Upper lobe of right lung (tissue), 1 donor: Measurements from ENCODE around the gene FCHO2. TPM values are rescaled to one million over a fixed set of nuclear protein-coding genes. Genes with fewer than 3 reads are reported as not detected.
"Not testable (repeated sequence)": the region's sequence is repeated elsewhere in the genome, so short reads cannot be mapped to it uniquely, and the experiment has no call there.

Experiments used
- ATAC-seq: fragments of 200-7000 bp; cut with Tn5 transposase; one replicate; pipeline ENCODE4 v1.9.1; 2020; ENCODE audit warnings: mild to moderate bottlenecking, moderate library complexity
- DNase-seq: peaks from one replicate; pipeline ENCODE4 v3.0.0-alpha.2; 2020
- H3K27ac ChIP-seq: fragments of 200-600 bp; one replicate; pipeline ENCODE4 v1.8.0; 2022
- H3K27me3 ChIP-seq: fragments of 200-600 bp; one replicate; pipeline ENCODE4 v1.8.0; 2022; ENCODE audit warnings: mild to moderate bottlenecking
- H3K36me3 ChIP-seq: fragments of 200-600 bp; one replicate; pipeline ENCODE4 v1.8.0; 2022
- H3K4me1 ChIP-seq: fragments of 200-600 bp; one replicate; pipeline ENCODE4 v1.8.0; 2022
- H3K4me3 ChIP-seq: fragments of 200-600 bp; one replicate; pipeline ENCODE4 v1.8.0; 2022; ENCODE audit warnings: mild to moderate bottlenecking
- H3K9me3 ChIP-seq: fragments of 200-600 bp; one replicate; pipeline ENCODE4 v1.8.0; 2022
- intact Hi-C: fragments of 100-400 bp; cut with DNase I; formaldehyde crosslinking; loops from one replicate; pipeline ENCODE4 v1.11.0; 2022
- total RNA-seq: library from RNA; stranded (reverse); fragmentation: NEBNext Ultra II Directional; extraction: Animal tissue kit (Norgen Biotek cat#: 25700); gene quantifications from one replicate; pipeline ENCODE4 v1.2.1, GENCODE V29; 2021
- TF ChIP-seq, protein P1 (sequence below): fragments of 200-600 bp; IDR thresholded peaks from one replicate; pipeline ENCODE4 v1.8.0; 2022; ENCODE audit warnings: antibody characterized with exemption
- donor health status: DM: no; HTN: yes; CAD: no; lungs with severe emphysema.

Gene FCHO2
- total RNA-seq, 1 donor from 2014 or later, result 83.9 TPM

DNA sequence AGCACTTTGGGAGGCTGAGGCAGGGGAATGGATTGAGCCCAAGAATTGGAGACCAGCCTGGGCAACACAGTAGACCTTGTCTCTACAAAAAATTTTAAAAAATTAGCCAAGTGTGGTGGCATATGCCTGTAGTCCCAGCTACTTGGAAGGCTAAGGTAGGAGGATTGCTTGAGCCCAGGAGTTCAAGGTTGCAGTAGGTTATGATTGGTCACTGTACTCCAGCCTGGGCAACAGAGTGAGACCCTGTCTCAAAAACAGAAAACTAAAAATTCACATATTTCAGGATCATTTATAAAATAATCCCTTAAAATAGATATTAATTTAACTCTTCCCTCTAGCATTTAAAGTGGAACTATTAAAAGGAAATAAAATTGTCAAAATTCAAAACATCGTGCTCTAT, 3.4 kb downstream of the FCHO2 start:
- no peak for DNase-seq
- H3K9me3 ChIP-seq, result no peaks in the 10 kb centered on the region
- no peak overlapping the region for H3K4me3 ChIP-seq
- no peaks in the 10 kb centered on the region for H3K27me3 ChIP-seq
- H3K27ac ChIP-seq, result no peak overlapping the region
- TF ChIP-seq, protein P1, sequence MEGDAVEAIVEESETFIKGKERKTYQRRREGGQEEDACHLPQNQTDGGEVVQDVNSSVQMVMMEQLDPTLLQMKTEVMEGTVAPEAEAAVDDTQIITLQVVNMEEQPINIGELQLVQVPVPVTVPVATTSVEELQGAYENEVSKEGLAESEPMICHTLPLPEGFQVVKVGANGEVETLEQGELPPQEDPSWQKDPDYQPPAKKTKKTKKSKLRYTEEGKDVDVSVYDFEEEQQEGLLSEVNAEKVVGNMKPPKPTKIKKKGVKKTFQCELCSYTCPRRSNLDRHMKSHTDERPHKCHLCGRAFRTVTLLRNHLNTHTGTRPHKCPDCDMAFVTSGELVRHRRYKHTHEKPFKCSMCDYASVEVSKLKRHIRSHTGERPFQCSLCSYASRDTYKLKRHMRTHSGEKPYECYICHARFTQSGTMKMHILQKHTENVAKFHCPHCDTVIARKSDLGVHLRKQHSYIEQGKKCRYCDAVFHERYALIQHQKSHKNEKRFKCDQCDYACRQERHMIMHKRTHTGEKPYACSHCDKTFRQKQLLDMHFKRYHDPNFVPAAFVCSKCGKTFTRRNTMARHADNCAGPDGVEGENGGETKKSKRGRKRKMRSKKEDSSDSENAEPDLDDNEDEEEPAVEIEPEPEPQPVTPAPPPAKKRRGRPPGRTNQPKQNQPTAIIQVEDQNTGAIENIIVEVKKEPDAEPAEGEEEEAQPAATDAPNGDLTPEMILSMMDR, result no peak
- peaks cover 19% of the 10 kb centered on the region for H3K4me1 ChIP-seq
- intact Hi-C loops, result no loop called here
- ATAC-seq, result no peak
- no peaks in the 10 kb centered on the region for H3K36me3 ChIP-seq

DNA sequence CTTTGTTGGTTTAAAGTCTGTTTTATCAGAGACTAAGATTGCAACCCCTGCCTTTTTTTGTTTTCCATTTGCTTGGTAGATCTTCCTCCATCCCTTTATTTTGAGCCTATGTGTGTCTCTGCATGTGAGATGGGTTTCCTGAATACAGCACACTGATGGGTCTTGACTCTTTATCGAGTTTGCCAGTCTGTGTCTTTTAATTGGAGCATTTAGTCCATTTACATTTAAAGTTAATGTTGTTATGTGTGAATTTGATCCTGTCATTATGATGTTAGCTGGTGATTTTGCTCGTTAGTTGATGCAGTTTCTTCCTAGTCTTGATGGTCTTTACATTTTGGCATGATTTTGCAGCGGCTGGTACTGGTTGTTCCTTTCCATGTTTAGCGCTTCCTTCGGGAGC, 18.6 kb downstream of the FCHO2 start:
- DNase-seq, H3K4me3 ChIP-seq, ATAC-seq, H3K36me3 ChIP-seq, H3K4me1 ChIP-seq, H3K9me3 ChIP-seq, H3K27ac ChIP-seq, intact Hi-C loops, H3K27me3 ChIP-seq: not testable (repeated sequence)

DNA sequence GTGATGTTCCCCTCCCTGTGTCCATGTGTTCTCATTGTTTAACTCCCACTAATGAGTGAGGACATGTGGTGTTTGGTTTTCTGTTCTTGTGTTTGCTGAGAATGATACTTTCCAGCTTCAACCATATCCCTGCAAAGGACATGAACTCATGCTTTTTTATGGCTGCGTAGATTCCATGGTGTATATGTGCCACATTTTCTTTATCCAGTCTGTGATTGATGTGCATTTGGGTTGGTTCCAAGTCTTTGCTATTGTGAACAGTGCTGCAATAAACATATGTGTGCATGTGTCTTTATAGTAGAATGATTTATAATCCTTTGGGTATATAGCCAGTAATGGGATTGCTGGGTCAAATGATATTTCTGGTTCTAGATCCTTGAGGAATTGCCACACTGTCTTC, 21.0 kb downstream of the FCHO2 start:
- H3K36me3 ChIP-seq, H3K27me3 ChIP-seq, intact Hi-C loops, H3K4me3 ChIP-seq, H3K9me3 ChIP-seq, ATAC-seq, H3K4me1 ChIP-seq, H3K27ac ChIP-seq, DNase-seq: not testable (repeated sequence)

DNA sequence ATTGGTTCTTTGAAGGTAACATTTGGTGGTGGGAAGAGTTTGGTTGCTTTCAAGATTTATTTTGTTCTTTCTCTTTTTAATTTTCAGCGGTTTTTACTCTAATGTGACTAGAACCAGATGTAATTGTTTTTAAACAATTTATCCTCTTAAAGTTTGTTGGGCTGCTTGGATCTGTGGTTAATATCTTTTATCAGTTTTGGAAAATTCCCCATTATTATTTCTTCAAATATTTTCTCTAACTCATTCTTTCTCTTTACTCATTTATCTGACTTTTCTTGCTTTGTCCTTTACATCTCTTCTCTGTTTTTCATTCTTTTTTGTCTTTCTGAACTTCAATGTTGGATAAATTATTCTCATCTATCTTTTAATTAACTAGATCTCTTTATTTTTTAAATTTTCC, 29.9 kb downstream of the FCHO2 start:
- ATAC-seq, result no peak

DNA sequence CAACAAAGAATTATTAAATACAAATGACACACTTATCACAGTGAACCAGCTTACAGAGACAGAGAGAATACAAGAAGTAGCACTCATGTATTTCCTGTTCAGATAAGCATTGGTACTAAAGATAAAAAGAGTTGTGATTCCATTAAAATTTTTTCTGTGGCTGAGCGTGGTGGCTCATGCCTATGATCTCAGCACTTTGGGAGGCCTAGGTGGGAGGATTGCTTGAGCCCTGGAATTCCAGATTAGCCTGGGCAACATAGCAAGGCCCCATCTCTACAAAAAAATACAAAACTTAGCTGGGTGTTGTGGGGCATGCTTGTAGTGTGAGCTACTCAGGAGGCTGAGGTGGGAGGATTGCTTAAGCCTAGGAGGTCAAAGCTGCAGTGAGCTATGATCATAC, 32.9 kb downstream of the FCHO2 start:
- H3K36me3 ChIP-seq, result peaks cover 35% of the 10 kb centered on the region
- intact Hi-C loops, result no loop called here
- H3K9me3 ChIP-seq, result no peaks in the 10 kb centered on the region
- no peaks in the 10 kb centered on the region for H3K4me1 ChIP-seq
- H3K27ac ChIP-seq, result no peak overlapping the region
- no peak for DNase-seq
- ATAC-seq, result no peak
- no peaks in the 10 kb centered on the region for H3K27me3 ChIP-seq
- no peak overlapping the region for H3K4me3 ChIP-seq
- TF ChIP-seq, protein P1, result no peak

More for the DNA sequence above, 29.9 kb downstream of the FCHO2 start:
- TF ChIP-seq, protein P1, result no peak
- Histone ChIP-seq H3K4me1 (no peaks in the 10 kb centered on the region), H3K36me3 (peaks cover 22% of the 10 kb centered on the region), H3K27ac (no peak overlapping the region), H3K4me3 (no peak overlapping the region), H3K9me3 (no peaks in the 10 kb centered on the region), H3K27me3 (no peaks in the 10 kb centered on the region)
- intact Hi-C loops, result no loop called here
- no peak for DNase-seq

DNA sequence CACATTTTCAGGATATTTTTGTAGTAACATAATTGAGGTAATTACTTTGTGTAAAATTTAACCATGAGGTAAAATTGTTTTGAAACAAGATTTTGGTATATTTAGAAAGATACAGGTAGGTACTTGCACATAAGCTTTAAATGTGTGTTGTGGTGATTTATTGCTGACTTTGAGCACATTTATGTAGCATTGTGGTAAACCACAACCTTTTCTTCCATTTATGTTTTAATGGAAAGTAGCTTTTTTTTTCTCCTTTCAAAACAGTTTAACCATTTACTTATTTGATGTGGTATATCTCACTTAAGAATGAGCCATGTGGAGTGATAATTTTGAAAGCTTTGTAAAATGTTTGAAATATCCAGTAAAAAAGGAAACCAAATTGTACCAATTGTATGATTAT, 35.6 kb downstream of the FCHO2 start:
- DNase-seq (no peak), ATAC-seq (no peak)
- no peak overlapping the region for H3K27ac ChIP-seq
- peaks cover 39% of the 10 kb centered on the region for H3K36me3 ChIP-seq
- intact Hi-C loops, result no loop called here
- no peaks in the 10 kb centered on the region for H3K4me1 ChIP-seq
- no peaks in the 10 kb centered on the region for H3K9me3 ChIP-seq
- H3K27me3 ChIP-seq, result no peaks in the 10 kb centered on the region
- TF ChIP-seq, protein P1, result no peak
- H3K4me3 ChIP-seq, result no peak overlapping the region

DNA sequence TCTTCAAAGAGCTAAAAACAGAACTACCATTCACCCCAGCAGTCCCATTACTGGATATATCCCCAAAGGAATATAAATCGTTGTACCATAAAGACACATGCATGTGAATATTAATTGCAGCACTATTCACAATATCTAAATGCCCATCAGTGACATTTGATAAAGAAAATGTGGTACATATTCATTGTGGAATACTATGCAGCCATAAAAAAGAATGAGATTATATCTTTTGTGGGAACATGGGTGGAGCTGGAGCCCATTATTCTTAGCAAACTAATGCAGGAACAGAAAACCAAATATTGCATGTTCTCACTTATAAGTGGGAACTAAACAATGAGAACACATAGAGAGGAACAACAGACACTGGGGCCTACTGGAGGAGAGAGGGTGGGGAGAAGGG, 38.7 kb downstream of the FCHO2 start:
- intact Hi-C loops, result no loop called here
- H3K27ac ChIP-seq, result no peak overlapping the region
- no peaks in the 10 kb centered on the region for H3K4me1 ChIP-seq
- ATAC-seq (no peak), DNase-seq (no peak)
- TF ChIP-seq, protein P1, result no peak
- H3K4me3 ChIP-seq, result no peak overlapping the region
- no peaks in the 10 kb centered on the region for H3K27me3 ChIP-seq
- peaks cover 50% of the 10 kb centered on the region for H3K36me3 ChIP-seq
- no peaks in the 10 kb centered on the region for H3K9me3 ChIP-seq
